GDM1 (cell line): ENCODE measurements around the gene PRICKLE3.
A peak's percentile ranks its signal among the peaks of the same experiment; 100 is the strongest.

Experiments used
- DNase-seq: peaks from one replicate; lab custom pipeline; 2025; lab: John Stamatoyannopoulos, UW

PRICKLE3 gene

GRCh38 chrX:49206543-49206942 is 20.4 kb upstream of the PRICKLE3 start:
- DNase-seq, result no peak

- DNase-seq, result no peak
Measured at GRCh38 chrX:49205443-49205842, 19.3 kb upstream of the PRICKLE3 start.

- no peak for DNase-seq
Measured at GRCh38 chrX:49204709-49205108, 18.5 kb upstream of the PRICKLE3 start.

- no peak for DNase-seq
Measured at GRCh38 chrX:49204017-49204416, 17.8 kb upstream of the PRICKLE3 start.

- no peak for DNase-seq
Measured at GRCh38 chrX:49203536-49203935, 17.4 kb upstream of the PRICKLE3 start.

- DNase-seq, result no peak
Measured at GRCh38 chrX:49202022-49202421, 15.8 kb upstream of the PRICKLE3 start.

- peak; percentile 84 for DNase-seq
Measured at GRCh38 chrX:49199906-49200771, 14.0 kb upstream of the PRICKLE3 start, which contains the start of gene SYP. TSS of gene SYP (minus strand) at chrX:49200193. CDS start at chrX:49200186, 7 bp downstream.

- no peak for DNase-seq
Measured at GRCh38 chrX:49199315-49199595, 13.1 kb upstream of the PRICKLE3 start.

- no peak for DNase-seq
Measured at GRCh38 chrX:49198540-49199314, 12.6 kb upstream of the PRICKLE3 start.

- no peak for DNase-seq
Measured at GRCh38 chrX:49197543-49198087, 11.4 kb upstream of the PRICKLE3 start.

GRCh38 chrX:49193542-49193964 is 7.4 kb upstream of the PRICKLE3 start:
- DNase-seq, result no peak

- DNase-seq, result no peak
Measured at GRCh38 chrX:49192722-49193328, 6.7 kb upstream of the PRICKLE3 start.

GRCh38 chrX:49191574-49192011 is 5.4 kb upstream of the PRICKLE3 start:
- no peak for DNase-seq

GRCh38 chrX:49190821-49191573 is 4.8 kb upstream of the PRICKLE3 start:
- peak; percentile 96 for DNase-seq

- DNase-seq, result no peak
Measured at GRCh38 chrX:49189606-49190005, 3.4 kb upstream of the PRICKLE3 start.

GRCh38 chrX:49188468-49189076 is 2.4 kb upstream of the PRICKLE3 start:
- DNase-seq, result no peak

GRCh38 chrX:49187526-49187925 is 1.4 kb upstream of the PRICKLE3 start:
- no peak for DNase-seq

GRCh38 chrX:49187028-49187394 is 838 bp upstream of the PRICKLE3 start:
- no peak for DNase-seq

- no peak for DNase-seq
Measured at GRCh38 chrX:49184294-49185281, 1.6 kb downstream of the PRICKLE3 start.

GRCh38 chrX:49183701-49184281 is 2.4 kb downstream of the PRICKLE3 start:
- DNase-seq, result no peak
